ENCODE data around the gene SEMA3A.
"Not testable (repeated sequence)": the region's sequence is repeated elsewhere in the genome, so short reads cannot be mapped to it uniquely, and the experiment has no call there.

The SEMA3A gene

GRCh38 chr7:84159435-84159834 is 35.2 kb downstream of the SEMA3A start:
- no peak overlapping the region for H3K4me3 ChIP-seq (ENCODE audit: low read depth, low read length)
- no peak for TF ChIP-seq CTCF (IDR thresholded peaks at IDR 0.05; ENCODE audit: low read depth, low read length)

DNA sequence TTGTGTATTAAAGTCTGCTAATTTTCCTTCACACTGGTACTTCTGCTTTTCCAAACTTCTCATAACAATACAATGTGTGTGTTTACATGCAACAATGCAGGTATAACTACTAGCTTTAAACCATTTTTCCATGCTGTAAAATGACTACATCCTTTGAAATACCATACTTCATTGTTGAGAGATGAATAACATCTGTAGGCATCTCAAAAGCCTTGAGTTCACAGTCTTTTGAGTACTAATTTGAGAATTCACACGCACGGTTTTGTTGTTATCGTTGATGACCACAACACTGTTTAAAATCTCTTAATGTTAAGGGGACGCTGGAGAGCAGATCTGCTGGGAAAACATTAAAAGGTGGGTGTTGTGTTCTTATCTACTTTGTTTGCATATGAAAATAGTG is 37.4 kb downstream of the SEMA3A start:
- no peak overlapping the region for H3K4me3 ChIP-seq (ENCODE audit: low read depth, low read length)
- TF ChIP-seq CTCF (IDR thresholded peaks at IDR 0.05; ENCODE audit: low read depth, low read length): no peak

DNA sequence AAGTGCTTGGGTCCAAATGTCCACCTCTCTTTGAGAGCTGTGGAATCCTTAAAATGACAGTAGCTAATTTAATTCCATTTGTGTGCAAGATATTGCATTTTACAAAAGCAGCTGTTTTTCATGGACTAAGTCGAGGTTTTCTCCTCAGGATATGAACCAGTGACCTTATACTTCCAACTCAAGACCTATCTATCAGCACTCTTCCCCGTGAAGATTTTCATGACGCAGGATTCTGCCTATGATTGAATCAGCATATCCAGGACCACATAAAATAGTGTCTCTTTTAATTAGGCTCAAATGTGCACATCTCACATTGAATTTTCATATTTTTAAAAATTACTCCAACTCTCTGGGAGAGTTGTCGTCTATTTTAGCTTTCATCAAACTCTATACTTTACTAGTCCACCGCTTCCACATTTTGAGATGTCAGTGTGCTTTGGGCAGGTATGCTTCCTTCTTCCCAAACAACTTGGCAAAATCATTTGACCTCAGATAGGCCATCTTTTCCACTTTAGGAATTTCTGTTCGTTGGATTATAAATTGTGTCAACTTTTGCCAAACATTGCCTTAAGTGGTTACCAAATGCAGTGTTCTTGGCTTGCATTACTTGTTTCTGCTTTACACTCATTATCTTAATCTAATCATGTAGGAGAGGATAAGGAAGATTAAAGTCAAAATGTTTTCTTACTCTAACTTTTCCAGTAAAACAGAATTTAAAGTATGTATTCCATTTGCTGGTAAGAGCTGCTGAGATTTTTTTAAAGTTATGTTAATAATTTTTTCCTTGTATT is 39.4 kb downstream of the SEMA3A start:
- TF ChIP-seq CTCF (IDR thresholded peaks at IDR 0.05; ENCODE audit: low read depth, low read length): no peak
- no peak overlapping the region for H3K4me3 ChIP-seq (ENCODE audit: low read depth, low read length)

DNA sequence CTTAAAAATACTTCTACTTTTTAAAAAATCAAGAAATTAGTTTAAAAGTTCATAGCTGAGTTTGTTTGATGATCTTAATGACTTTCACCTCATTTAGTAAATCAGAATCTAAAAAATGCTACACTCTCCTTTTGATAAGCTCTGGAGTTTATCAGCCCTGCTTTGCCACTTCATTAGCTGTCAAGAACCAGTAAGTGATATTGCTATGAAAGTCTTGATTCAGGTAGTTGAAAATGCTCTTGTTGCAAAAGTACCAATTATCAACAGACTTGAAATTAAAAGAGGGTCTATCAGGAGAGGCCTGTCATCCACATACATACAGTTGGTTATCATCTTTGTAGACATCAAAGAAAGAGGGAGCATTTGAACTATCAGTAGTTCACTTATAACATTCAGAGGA is 41.6 kb downstream of the SEMA3A start:
- no peak for TF ChIP-seq CTCF (IDR thresholded peaks at IDR 0.05; ENCODE audit: low read depth, low read length)
- H3K4me3 ChIP-seq (ENCODE audit: low read depth, low read length): no peak overlapping the region

DNA sequence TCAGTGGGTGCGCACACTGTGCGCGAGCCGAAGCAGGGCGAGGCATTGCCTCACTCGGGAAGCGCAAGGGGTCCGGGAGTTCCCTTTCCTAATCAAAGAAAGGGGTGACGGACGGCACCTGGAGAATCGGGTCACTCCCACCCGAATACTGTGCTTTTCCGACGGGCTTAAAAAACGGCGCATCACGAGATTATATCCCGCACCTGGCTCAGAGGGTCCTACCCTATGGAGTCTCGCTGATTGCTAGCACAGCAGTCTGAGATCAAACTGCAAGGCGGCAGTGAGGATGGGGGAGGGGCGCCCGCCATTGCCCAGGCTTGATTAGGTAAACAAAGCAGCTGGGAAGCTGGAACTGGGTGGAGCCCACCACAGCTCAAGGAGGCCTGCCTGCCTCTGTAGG is 44.2 kb downstream of the SEMA3A start:
- not testable (repeated sequence) for H3K4me3 ChIP-seq (ENCODE audit: low read depth, low read length)

GRCh38 chr7:84149573-84149972 is 45.0 kb downstream of the SEMA3A start:
- H3K4me3 ChIP-seq (ENCODE audit: low read depth, low read length): no peak overlapping the region
- TF ChIP-seq CTCF (IDR thresholded peaks at IDR 0.05; ENCODE audit: low read depth, low read length): no peak

DNA sequence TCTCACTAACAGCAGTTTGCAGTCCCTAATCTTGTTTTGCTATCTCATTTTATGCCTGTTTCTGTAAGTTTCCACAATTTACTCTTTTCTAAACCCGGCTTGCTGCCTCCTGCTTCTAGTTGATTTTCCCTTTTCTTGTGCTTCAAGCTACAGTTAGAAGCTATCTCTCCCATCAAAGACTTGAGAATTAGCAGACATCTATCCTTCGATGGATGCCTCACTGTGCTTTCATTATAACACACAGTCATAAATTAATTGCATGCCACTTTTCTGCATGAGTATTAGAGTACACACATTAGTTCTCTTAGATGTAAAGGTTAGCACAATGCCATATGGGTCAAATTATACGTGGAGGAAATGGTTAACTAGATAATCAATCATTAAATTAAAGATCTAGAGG is 48.7 kb downstream of the SEMA3A start:
- H3K4me3 ChIP-seq (ENCODE audit: low read depth, low read length): no peak overlapping the region
- TF ChIP-seq CTCF (IDR thresholded peaks at IDR 0.05; ENCODE audit: low read depth, low read length): no peak

DNA sequence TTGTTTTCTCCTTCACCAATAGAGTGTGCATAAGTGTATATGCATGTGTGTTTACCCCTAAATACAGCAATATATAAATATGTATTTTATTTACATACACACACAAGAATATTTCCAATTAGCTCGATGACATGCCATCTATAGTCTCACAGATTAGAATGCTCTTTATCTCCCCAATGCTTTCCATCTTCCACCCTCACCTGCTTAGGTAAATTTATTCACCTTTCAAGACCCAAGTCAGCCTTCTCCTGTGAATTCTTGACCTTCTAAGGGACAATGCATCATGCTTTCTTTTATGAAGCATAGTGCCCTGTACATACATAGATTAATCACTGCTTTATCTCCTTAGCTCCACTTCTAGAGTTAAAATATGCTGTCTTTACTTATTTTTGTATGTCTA is 49.7 kb downstream of the SEMA3A start:
- TF ChIP-seq CTCF (IDR thresholded peaks at IDR 0.05; ENCODE audit: low read depth, low read length): no peak
- no peak overlapping the region for H3K4me3 ChIP-seq (ENCODE audit: low read depth, low read length)
